Stomach (tissue), 4 donors: ENCODE data around the gene GRIK5.

Experiments used
- EP300 ChIP-seq: sonication (generic); formaldehyde crosslinking; IDR thresholded peaks from one replicate; pipeline ENCODE4 v1.6.1; 2017; ENCODE audit warnings: antibody characterized with exemption
- POLR2A ChIP-seq, 4 donors: fragments of 450-650 bp; IDR thresholded peaks; one replicate each; pipeline ENCODE4 v1.6.1; 2016; ENCODE audit warnings: antibody characterized with exemption in 4 of 4, control low read depth in 2 of 4, mild to moderate bottlenecking in 1 of 4, moderate library complexity in 1 of 4
- POLR2AphosphoS5 ChIP-seq, 3 donors: sonication (generic); formaldehyde crosslinking; IDR thresholded peaks; one replicate each; pipeline ENCODE4 v1.6.1; 2016; ENCODE audit warnings: antibody characterized with exemption in 3 of 3
- TF ChIP-seq, protein P1 (sequence below), 7 experiments: fragments of 450-650 bp in 4 of 7; fragments of 200-600 bp in 3 of 7; sonication (generic) in 3 of 7; IDR thresholded peaks; one replicate each; pipeline ENCODE4 v1.5.1; 2016 to 2019; ENCODE audit warnings: antibody characterized with exemption in 7 of 7, control low read depth in 2 of 7, mild to moderate bottlenecking in 1 of 7

DNA sequence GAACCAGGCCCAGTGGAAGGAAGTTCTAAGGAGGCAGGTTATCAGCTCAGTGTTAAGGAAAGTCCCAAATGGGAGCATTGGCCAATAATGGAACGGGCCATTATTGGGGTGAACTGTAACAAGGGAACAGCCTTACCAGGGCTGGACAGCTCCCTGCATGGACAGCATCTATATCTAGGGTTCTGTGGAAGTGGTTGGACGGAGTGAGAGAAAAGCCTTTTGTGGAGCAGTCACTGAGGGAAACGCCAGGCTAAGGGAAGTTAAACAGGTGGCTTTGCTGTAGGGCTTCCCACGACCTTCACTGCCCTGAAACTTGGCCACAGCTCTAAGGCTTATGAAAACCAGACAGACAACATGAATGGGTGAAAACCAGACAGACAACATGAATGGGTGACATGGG, 45.2 kb upstream of the GRIK5 start:
- TF ChIP-seq, protein P1, sequence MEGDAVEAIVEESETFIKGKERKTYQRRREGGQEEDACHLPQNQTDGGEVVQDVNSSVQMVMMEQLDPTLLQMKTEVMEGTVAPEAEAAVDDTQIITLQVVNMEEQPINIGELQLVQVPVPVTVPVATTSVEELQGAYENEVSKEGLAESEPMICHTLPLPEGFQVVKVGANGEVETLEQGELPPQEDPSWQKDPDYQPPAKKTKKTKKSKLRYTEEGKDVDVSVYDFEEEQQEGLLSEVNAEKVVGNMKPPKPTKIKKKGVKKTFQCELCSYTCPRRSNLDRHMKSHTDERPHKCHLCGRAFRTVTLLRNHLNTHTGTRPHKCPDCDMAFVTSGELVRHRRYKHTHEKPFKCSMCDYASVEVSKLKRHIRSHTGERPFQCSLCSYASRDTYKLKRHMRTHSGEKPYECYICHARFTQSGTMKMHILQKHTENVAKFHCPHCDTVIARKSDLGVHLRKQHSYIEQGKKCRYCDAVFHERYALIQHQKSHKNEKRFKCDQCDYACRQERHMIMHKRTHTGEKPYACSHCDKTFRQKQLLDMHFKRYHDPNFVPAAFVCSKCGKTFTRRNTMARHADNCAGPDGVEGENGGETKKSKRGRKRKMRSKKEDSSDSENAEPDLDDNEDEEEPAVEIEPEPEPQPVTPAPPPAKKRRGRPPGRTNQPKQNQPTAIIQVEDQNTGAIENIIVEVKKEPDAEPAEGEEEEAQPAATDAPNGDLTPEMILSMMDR (IDR thresholded peaks at IDR 0.05), result no peak
- TF ChIP-seq EP300 (no peak), POLR2AphosphoS5 (IDR thresholded peaks at IDR 0.05) (no peak), POLR2A (IDR thresholded peaks at IDR 0.05) (no peak)
